GM04503 (cell line): ENCODE results near the gene CLEC5A.
"Not testable (repeated sequence)": the region's sequence is repeated elsewhere in the genome, so short reads cannot be mapped to it uniquely, and the experiment has no call there.

Experiments used
- DNase-seq: peaks from one replicate; pipeline ENCODE4 v3.0.0-alpha.2; 2012; ENCODE audit warnings: low read depth

Gene CLEC5A

DNA sequence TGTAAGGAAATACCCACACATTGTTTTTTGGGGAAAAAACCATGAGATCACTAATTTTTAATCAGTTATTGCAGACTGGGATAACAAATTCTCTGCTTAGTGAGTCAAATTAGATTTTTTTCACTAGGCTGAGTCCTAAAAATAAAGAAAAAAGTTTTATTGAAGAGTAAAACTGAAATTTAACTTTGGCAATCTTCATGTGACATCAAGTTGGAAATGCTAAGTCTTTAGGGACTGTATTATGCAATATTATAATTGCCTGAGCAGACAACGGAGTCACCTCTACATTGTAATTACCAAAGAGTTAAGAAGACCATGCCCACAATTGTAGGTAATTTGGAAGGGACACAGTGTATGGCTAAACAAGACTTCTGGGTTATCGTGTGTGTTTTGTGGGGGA is 2.2 kb upstream of the CLEC5A start:
- DNase-seq, result no peak

DNA sequence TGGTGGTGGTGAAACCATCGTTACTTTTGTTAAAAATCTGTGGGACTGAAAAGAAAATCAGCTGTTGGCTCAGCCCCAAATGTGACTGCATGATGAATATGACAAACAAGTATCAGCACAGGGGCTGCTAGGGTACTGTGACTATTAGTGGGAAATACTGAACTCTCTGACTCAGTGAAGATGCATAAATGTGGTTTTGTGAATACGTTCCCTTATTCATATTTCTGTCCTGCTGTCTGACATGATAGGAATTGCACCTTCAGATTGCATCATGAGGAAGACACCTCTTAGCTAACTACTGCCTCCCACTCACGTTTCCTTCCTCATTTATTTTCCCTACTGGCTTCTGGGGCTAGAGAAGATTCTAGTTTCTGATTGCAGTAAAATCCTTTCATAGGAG is 1.4 kb downstream of the CLEC5A start:
- DNase-seq, result no peak

DNA sequence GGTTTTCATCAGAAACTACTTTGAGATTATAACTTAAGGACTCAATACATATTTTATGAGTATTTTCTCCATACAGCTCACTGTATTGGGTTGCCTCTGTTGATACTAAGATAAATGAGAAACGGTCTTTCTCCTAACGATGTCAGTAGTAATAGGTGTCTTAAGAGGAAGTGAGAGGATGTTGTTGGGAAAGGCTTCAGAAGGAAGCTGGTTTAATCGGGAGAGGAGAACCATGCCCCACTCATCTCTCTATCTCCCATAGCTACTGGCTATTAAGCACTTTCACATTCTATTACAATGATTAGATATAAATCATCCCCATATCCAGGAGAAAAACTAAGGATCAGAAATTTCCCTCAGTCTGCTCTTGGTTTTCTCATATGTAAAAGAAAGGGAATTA is 2.0 kb downstream of the CLEC5A start:
- DNase-seq, result no peak

GRCh38 chr7:141943846-141944245 is 2.9 kb downstream of the CLEC5A start:
- no peak for DNase-seq

DNA sequence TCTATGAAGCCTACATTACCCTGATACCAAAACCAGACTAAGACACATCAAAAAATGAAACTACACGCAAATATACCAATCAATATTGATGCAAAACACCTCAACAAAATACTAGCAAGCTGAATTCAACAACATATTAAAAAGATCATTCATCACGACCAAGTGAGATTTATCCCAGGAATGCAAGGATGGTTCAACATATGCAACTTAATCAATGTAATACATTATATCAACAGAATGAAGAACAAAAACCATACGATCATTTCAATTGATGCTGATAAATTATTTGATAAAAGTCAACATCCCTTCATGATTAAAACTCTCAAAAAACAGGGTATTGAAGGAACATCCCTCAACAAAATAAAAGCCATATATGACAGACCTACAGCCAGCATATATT is 5.7 kb downstream of the CLEC5A start:
- DNase-seq, result no peak

- no peak for DNase-seq
These were observed 16.6 kb downstream of the CLEC5A start for GRCh38 chr7:141930211-141930610.

- DNase-seq, result no peak
These were observed 18.0 kb downstream of the CLEC5A start for GRCh38 chr7:141928845-141929195.

- DNase-seq, result no peak
These were observed 18.5 kb downstream of the CLEC5A start for GRCh38 chr7:141928146-141928844.

DNA sequence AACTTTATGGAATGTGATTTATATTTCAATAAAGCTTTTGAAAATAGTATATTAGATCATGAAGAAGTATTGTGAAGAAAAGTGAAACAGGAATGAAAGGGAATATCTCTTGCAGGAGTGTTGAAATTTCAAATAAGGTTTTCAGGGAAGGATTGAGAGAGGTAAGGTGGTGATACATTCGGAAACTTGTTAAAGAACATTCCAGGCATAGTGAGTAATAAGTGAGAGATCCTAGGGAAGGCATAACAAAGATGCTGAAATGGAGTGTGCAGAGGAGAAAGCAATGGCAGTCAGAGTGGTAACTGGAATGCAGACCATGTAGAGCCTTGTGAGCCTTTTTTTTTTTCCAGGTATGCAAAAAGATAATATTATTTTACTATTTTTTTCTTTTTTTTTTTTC is 26.5 kb downstream of the CLEC5A start:
- no peak for DNase-seq

GRCh38 chr7:141916099-141916498 is 30.7 kb downstream of the CLEC5A start, which contains the start of gene OR9A4:
Gene OR9A4 (plus strand): TSS chr7:141916399. CDS start chr7:141918876, 2,477 bp downstream.
- no peak for DNase-seq

- DNase-seq, result no peak
These were observed 31.2 kb downstream of the CLEC5A start for GRCh38 chr7:141915565-141915964.

- DNase-seq, result no peak
These were observed 35.4 kb downstream of the CLEC5A start for GRCh38 chr7:141911391-141911790.

DNA sequence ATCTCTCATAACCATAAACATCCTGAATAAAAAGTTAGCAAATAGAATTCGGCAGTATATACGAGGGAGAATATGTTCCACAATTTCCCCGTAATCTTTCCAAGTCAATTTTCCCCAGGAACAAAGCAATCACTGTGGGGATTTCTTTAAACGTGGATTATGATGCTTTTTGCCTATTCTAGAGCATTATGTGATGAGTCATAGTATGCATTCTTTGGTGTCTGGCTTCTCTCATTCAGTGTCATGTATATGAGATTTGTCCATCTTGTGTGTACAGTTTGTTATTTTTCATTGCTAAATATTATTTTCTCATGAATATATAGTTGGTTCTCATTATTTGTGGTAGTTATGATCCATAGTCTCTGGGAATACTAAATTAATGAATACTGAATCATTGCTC is 40.5 kb downstream of the CLEC5A start:
- DNase-seq, result no peak

DNA sequence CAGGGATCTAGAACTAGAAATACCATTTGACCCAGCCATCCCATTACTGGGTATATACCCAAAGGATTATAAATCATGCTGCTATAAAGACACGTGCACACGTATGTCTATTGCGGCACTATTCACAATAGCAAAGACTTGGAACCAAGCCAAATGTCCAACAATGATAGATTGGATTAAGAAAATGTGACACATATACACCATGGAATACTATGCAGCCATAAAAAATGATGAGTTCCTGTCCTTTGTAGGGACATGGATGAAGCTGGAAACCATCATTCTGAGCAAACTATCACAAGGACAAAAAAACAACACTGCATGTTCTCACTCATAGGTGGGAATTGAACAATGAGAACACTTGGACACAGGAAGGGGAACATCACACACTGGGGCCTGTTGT is 47.4 kb downstream of the CLEC5A start:
- not testable (repeated sequence) for DNase-seq

GRCh38 chr7:141891336-141891735 is 55.4 kb downstream of the CLEC5A start:
- DNase-seq, result no peak

GRCh38 chr7:141889321-141889720 is 57.5 kb downstream of the CLEC5A start:
- DNase-seq, result no peak

GRCh38 chr7:141884539-141885225 is 62.1 kb downstream of the CLEC5A start:
- DNase-seq, result no peak

DNA sequence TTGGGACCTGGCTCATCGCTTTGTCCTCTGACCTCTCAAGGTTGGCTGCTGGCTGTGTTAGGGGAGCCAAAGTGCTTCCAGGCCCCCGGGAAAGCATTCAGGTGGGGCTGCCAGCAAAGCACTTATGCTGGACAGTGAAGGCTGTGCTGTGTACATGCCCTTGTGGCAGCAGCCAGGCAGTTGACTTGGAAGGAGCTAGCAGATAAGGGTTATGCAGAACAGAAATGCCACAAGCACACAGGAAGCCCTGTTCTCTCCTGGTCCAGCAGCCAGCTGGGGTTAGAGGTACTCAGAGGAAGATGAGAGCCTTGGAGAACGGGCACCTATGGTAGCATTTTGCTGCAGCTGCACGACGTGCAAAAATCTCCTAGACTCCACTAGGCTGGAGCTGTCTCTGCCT is 65.8 kb downstream of the CLEC5A start:
- DNase-seq, result no peak

GRCh38 chr7:141877365-141877764 is 69.4 kb downstream of the CLEC5A start:
- no peak for DNase-seq
